Stimulated activated CD4-positive, alpha-beta T cell treated with anti-CD3 and anti-CD28 coated beads, Interleukin-1b, Interleukin-23, amount 100 ng/mL, for 24 hours (primary cell): ENCODE data around the gene TCFL5.

ENCODE experiments used
- DNase-seq, 4 experiments: peaks; one replicate each; pipeline ENCODE4 v3.0.0-alpha.2; 2020; ENCODE audit warnings: low read depth in 4 of 4, low spot score in 1 of 4

Gene TCFL5

GRCh38 chr20:62861726-62862336 is at the start of gene TCFL5:
Gene TCFL5, minus strand, starts transcription at chr20:62861822. Its CDS starts 152 bp downstream, at chr20:62861670.
- peak; percentile 83 to 97 (median 86) for DNase-seq

- DNase-seq: no peak
Observed at GRCh38 chr20:62910777-62911497, 49.3 kb upstream of the TCFL5 start.

- no peak for DNase-seq
Observed at GRCh38 chr20:62910217-62910766, 48.7 kb upstream of the TCFL5 start.

GRCh38 chr20:62908971-62909791 is 47.6 kb upstream of the TCFL5 start:
- no peak for DNase-seq

GRCh38 chr20:62907384-62908317 is 46.0 kb upstream of the TCFL5 start:
- no peak for DNase-seq

- DNase-seq: no peak
Observed at GRCh38 chr20:62906647-62907375, 45.2 kb upstream of the TCFL5 start.

- no peak for DNase-seq
Observed at GRCh38 chr20:62906209-62906608, 44.6 kb upstream of the TCFL5 start.

GRCh38 chr20:62905536-62906117 is 44.0 kb upstream of the TCFL5 start:
- DNase-seq: no peak

- DNase-seq: no peak
Observed at GRCh38 chr20:62902926-62903615, 41.4 kb upstream of the TCFL5 start.

GRCh38 chr20:62901891-62902290 is 40.3 kb upstream of the TCFL5 start:
- DNase-seq: no peak

GRCh38 chr20:62900692-62901584 is 39.3 kb upstream of the TCFL5 start:
- DNase-seq: no peak

GRCh38 chr20:62900052-62900691 is 38.5 kb upstream of the TCFL5 start:
- peak in 3 of 4 experiments; percentile 48 to 60 (median 57) for DNase-seq

GRCh38 chr20:62899633-62900051 is 38.0 kb upstream of the TCFL5 start:
- DNase-seq: no peak

- peak in 1 of 4 experiments; percentile 44 for DNase-seq
Observed at GRCh38 chr20:62898970-62899632, 37.5 kb upstream of the TCFL5 start.

- DNase-seq: no peak
Observed at GRCh38 chr20:62898093-62898964, 36.7 kb upstream of the TCFL5 start.

- no peak for DNase-seq
Observed at GRCh38 chr20:62897666-62898065, 36.0 kb upstream of the TCFL5 start.
